ENCODE data around the gene IFIT1B.
"Not testable (repeated sequence)": the region's sequence is repeated elsewhere in the genome, so short reads cannot be mapped to it uniquely, and the experiment has no call there.

DNA sequence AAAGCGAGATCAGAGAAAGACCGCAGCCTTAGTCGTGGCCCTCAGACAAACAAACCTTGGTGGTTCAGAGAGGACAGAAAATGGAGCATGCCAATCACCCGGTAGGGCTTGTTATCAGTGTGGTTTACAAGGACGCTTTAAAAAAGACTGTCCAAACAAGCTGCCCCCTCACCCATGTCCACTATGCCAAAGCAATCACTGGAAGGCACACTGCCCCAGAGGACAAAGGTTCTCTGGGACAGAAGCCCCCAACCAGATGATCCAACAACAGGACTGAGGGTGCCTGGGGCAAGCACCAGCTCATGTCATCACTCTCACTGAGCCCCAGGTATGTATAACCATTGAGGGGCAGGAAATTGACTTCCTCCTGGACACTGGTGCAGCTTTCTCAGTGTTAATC, 31.4 kb downstream of the IFIT1B start:
- TF ChIP-seq, protein P1, sequence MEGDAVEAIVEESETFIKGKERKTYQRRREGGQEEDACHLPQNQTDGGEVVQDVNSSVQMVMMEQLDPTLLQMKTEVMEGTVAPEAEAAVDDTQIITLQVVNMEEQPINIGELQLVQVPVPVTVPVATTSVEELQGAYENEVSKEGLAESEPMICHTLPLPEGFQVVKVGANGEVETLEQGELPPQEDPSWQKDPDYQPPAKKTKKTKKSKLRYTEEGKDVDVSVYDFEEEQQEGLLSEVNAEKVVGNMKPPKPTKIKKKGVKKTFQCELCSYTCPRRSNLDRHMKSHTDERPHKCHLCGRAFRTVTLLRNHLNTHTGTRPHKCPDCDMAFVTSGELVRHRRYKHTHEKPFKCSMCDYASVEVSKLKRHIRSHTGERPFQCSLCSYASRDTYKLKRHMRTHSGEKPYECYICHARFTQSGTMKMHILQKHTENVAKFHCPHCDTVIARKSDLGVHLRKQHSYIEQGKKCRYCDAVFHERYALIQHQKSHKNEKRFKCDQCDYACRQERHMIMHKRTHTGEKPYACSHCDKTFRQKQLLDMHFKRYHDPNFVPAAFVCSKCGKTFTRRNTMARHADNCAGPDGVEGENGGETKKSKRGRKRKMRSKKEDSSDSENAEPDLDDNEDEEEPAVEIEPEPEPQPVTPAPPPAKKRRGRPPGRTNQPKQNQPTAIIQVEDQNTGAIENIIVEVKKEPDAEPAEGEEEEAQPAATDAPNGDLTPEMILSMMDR (IDR thresholded peaks at IDR 0.05) = not testable (repeated sequence)
- TF ChIP-seq POLR2A (IDR thresholded peaks at IDR 0.05) = not testable (repeated sequence)

All from heart left ventricle (tissue), 13 donors.